Natural killer cell (primary cell): Measurements from ENCODE around the gene KDM4B. TPM values are rescaled to one million over a fixed set of nuclear protein-coding genes. Genes with fewer than 3 reads are reported as not detected.

ENCODE experiments used
- ATAC-seq, 3 donors: fragments of 150-1000 bp in 2 of 3; fragments of 200-7000 bp in 1 of 3; cut with Tn5 transposase; 1 replicate in 1 of 3; 2 replicates in 2 of 3; pipeline ENCODE4 v1.10.0; 2021; ENCODE audit warnings: mild to moderate bottlenecking in 2 of 3, moderate library complexity in 2 of 3
- DNase-seq, 2 donors: peaks; one replicate each; pipeline versions ENCODE4 v3.0.0 to v3.0.0-alpha.2; 2013 to 2021; ENCODE audit warnings: mixed read lengths in 1 of 2
- H3K27ac ChIP-seq: one replicate; pipeline ENCODE4 v1.5.1; 2013; ENCODE audit warnings: mild to moderate bottlenecking, low read length
- H3K27me3 ChIP-seq: one replicate; pipeline ENCODE4 v1.6.1; 2013; ENCODE audit warnings: low read length; ENCODE audit not compliant: control insufficient read depth, insufficient read depth
- H3K36me3 ChIP-seq: one replicate; pipeline ENCODE4 v1.6.1; 2013; ENCODE audit warnings: low read length; ENCODE audit not compliant: control insufficient read depth, insufficient read depth
- H3K4me1 ChIP-seq: one replicate; pipeline ENCODE4 v1.6.1; 2013; ENCODE audit warnings: low read length; ENCODE audit not compliant: control insufficient read depth, insufficient read depth
- H3K4me3 ChIP-seq: one replicate; pipeline ENCODE4 v1.5.1; 2013; ENCODE audit warnings: low read length
- H3K9me3 ChIP-seq: one replicate; pipeline ENCODE4 v1.6.1; 2013; ENCODE audit warnings: low read length; ENCODE audit not compliant: control insufficient read depth, insufficient read depth
- H3K27ac Mint-ChIP-seq, 2 donors: one replicate each; pipeline ENCODE4 v1.8.0; 2022; ENCODE audit warnings: mild to moderate bottlenecking in 2 of 2, mixed read lengths in 2 of 2, moderate library complexity in 1 of 2
- H3K27me3 Mint-ChIP-seq, 2 donors: one replicate each; pipeline ENCODE4 v1.8.0; 2022; ENCODE audit warnings: low read depth in 2 of 2, mixed read lengths in 2 of 2
- H3K36me3 Mint-ChIP-seq: one replicate; pipeline ENCODE4 v1.8.0; 2022; ENCODE audit warnings: mixed read lengths
- H3K4me1 Mint-ChIP-seq, 2 donors: one replicate each; pipeline ENCODE4 v1.8.0; 2022; ENCODE audit warnings: mixed read lengths in 2 of 2
- H3K4me3 Mint-ChIP-seq: one replicate; pipeline ENCODE4 v1.8.0; 2022; ENCODE audit warnings: mild to moderate bottlenecking, moderate library complexity, mixed read lengths
- H3K9me3 Mint-ChIP-seq, 2 donors: one replicate each; pipeline ENCODE4 v1.8.0; 2022; ENCODE audit warnings: mixed read lengths in 2 of 2
- CTCF ChIP-seq: fragments of 200-600 bp; IDR thresholded peaks from one replicate; pipeline ENCODE4 v1.8.0; 2022; ENCODE audit warnings: antibody characterized with exemption
- WGBS: methylation state at CpG from one replicate; pipeline ENCODE4 v1.1.7; 2013; ENCODE audit warnings: missing lambda C conversion rate; ENCODE audit not compliant: insufficient coverage; 5-methylcytosine and 5-hydroxymethylcytosine counted together
- intact Hi-C: fragments of 100-400 bp; cut with micrococcal nuclease; formaldehyde crosslinking; loops from one replicate; pipeline ENCODE4 v1.14.2; 2022
- total RNA-seq, 4 donors: library from RNA; stranded (reverse); fragments of 120-200 nt in 1 of 4; gene quantifications; one replicate each; pipeline versions ENCODE4 v1.2.3 to v1.2.4, GENCODE V29; 2013 to 2022

KDM4B gene
- total RNA-seq, 3 donors from 2014 or later (not counting 1 experiment from before 2014, with no cell fraction given): 68.0 to 73.5 (median 68.1) TPM

GRCh38 chr19:5068233-5069072 lies 99.5 kb downstream of the KDM4B start:
- Histone ChIP-seq H3K27ac (no peak overlapping the region), H3K27me3 (no peaks in the 10 kb centered on the region), H3K36me3 (peaks cover 8% of the 10 kb centered on the region), H3K4me1 (peaks cover 33% of the 10 kb centered on the region), H3K4me3 (no peak overlapping the region), H3K9me3 (no peaks in the 10 kb centered on the region)
- intact Hi-C loops: no loop called here
- no peak overlapping the region for H3K27ac Mint-ChIP-seq
- no peaks in the 10 kb centered on the region for H3K9me3 Mint-ChIP-seq
- DNase-seq (no peak), ATAC-seq (no peak)
- no peak for TF ChIP-seq CTCF
- WGBS: 98% methylated on average over 38 of the region's 39 CpGs
- peaks cover under 1% of the 10 kb centered on the region for H3K36me3 Mint-ChIP-seq
- H3K4me1 Mint-ChIP-seq: peaks cover 22 to 37% of the 10 kb centered on the region in 2 donors
- no peak overlapping the region for H3K4me3 Mint-ChIP-seq
- H3K27me3 Mint-ChIP-seq: no peaks in the 10 kb centered on the region

GRCh38 chr19:5070331-5070730 lies 101.4 kb downstream of the KDM4B start:
- Mint-ChIP-seq H3K4me1 (peaks cover 41 to 56% of the 10 kb centered on the region in 2 donors), H3K27me3 (no peaks in the 10 kb centered on the region), H3K27ac (peak overlapping the region in 1 of 2 donors; percentile 82), H3K4me3 (peak overlapping the region; percentile 37), H3K9me3 (no peaks in the 10 kb centered on the region), H3K36me3 (no peaks in the 10 kb centered on the region)
- DNase-seq (no peak), ATAC-seq (no peak)
- intact Hi-C loops: no loop called here
- Histone ChIP-seq H3K27me3 (no peaks in the 10 kb centered on the region), H3K36me3 (peaks cover 5% of the 10 kb centered on the region), H3K4me1 (peaks cover 52% of the 10 kb centered on the region), H3K4me3 (no peak overlapping the region), H3K27ac (no peak overlapping the region), H3K9me3 (no peaks in the 10 kb centered on the region)
- TF ChIP-seq CTCF: no peak
- WGBS: 98% methylated on average over 17 of the region's 17 CpGs

GRCh38 chr19:5070930-5071329 lies 102.0 kb downstream of the KDM4B start:
- no peak for DNase-seq
- ATAC-seq: no peak
- no peak for TF ChIP-seq CTCF
- no peaks in the 10 kb centered on the region for H3K27me3 ChIP-seq
- intact Hi-C loops: no loop called here
- H3K9me3 ChIP-seq: no peaks in the 10 kb centered on the region
- H3K27ac Mint-ChIP-seq: peak overlapping the region in 1 of 2 donors; percentile 82
- no peaks in the 10 kb centered on the region for H3K27me3 Mint-ChIP-seq
- peaks cover 2% of the 10 kb centered on the region for H3K36me3 ChIP-seq
- no peak overlapping the region for H3K27ac ChIP-seq
- H3K4me1 Mint-ChIP-seq: peaks cover 45 to 60% of the 10 kb centered on the region in 2 donors
- H3K36me3 Mint-ChIP-seq: no peaks in the 10 kb centered on the region
- H3K4me1 ChIP-seq: peaks cover 58% of the 10 kb centered on the region
- 53% methylated on average over 17 of the region's 19 CpGs for WGBS
- no peaks in the 10 kb centered on the region for H3K9me3 Mint-ChIP-seq
- H3K4me3 Mint-ChIP-seq: peak overlapping the region; percentile 75
- H3K4me3 ChIP-seq: no peak overlapping the region
